HCT116 (cell line): ENCODE data around the gene VSTM2B. TPM values are rescaled to one million over a fixed set of nuclear protein-coding genes. Genes with fewer than 3 reads are reported as not detected.

ENCODE experiments used
- ATAC-seq: fragments of 200-7000 bp; cut with Tn5 transposase; 2 replicates; pipeline ENCODE4 v1.9.1; 2020; ENCODE audit warnings: mild to moderate bottlenecking, moderate library complexity
- BruUV-seq: library from RNA; stranded (reverse); fragments of 400-500 nt; replicated peaks from 2 replicates; lab custom pipeline; 2021; lab: Mats Ljungman, UMichigan
- CTCF ChIA-PET: fragments of 300-600 bp; sonication (Branson Sonifier 250); formaldehyde crosslinking; loops from one replicate; lab custom pipeline; 2021; ENCODE audit warnings: antibody characterized with exemption; lab: Charles Lee
- POLR2A ChIA-PET: fragments of 300-600, 350-600 bp; sonication (Branson Sonifier 250); formaldehyde crosslinking; loops from one replicate; lab custom pipeline; 2021; ENCODE audit warnings: antibody characterized with exemption; lab: Charles Lee
- RAD21 ChIA-PET, 2 experiments: fragments of 300-600 bp; sonication (Branson Sonifier 250); formaldehyde crosslinking; loops; one replicate each; lab custom pipeline; 2023; ENCODE audit warnings: low total read pairs in 2 of 2; ENCODE audit not compliant: uncharacterized antibody in 2 of 2, unreplicated experiment in 2 of 2, low non-redundant PET in 1 of 2; lab: Charles Lee
- DNase-seq: peaks from one replicate; pipeline ENCODE4 v3.0.0-alpha.2; 2010; ENCODE audit warnings: low read depth, low spot score
- H2AFZ ChIP-seq: fragments of 200-600 bp; shearing (Covaris generic), sonication (generic); 2 replicates; pipeline ENCODE4 v1.6.1; 2017; ENCODE audit warnings: low read depth, mixed run types, mixed read lengths, antibody characterized with exemption, low read length; ENCODE audit not compliant: poor library complexity, severe bottlenecking
- H3K27ac ChIP-seq: 2 replicates; pipeline ENCODE4 v1.5.1; 2012; ENCODE audit warnings: low read depth, low read length
- H3K27me3 ChIP-seq: fragments of 200-600 bp; sonication (generic); 2 replicates; pipeline ENCODE4 v1.6.1; 2016; ENCODE audit warnings: mixed run types, low read length, mixed read lengths; ENCODE audit not compliant: insufficient read depth
- H3K36me3 ChIP-seq, 2 experiments: fragments of 200-500 bp in 1 of 2; fragments of 200-600 bp in 1 of 2; sonication (Bioruptor generic) in 1 of 2; sonication (generic) in 1 of 2; 2 replicates each; pipeline versions ENCODE4 v1.5.1 to v1.6.1; 2014 to 2016; ENCODE audit warnings: low read length in 2 of 2, inconsistent platforms in 1 of 2, mixed read lengths in 1 of 2, mixed run types in 1 of 2; ENCODE audit not compliant: insufficient read depth in 2 of 2, control insufficient read depth in 1 of 2
- H3K4me1 ChIP-seq, 2 experiments: fragments of 200-600 bp in 1 of 2; sonication (generic) in 1 of 2; 2 replicates each; pipeline versions ENCODE4 v1.5.1 to v1.6.1; 2012 to 2017; ENCODE audit warnings: low read length in 2 of 2, inconsistent platforms in 1 of 2, mild to moderate bottlenecking in 1 of 2, mixed read lengths in 1 of 2, mixed run types in 1 of 2, moderate library complexity in 1 of 2; ENCODE audit not compliant: insufficient read depth in 2 of 2, control insufficient read depth in 1 of 2
- H3K4me2 ChIP-seq: fragments of 200-600 bp; sonication (generic); 2 replicates; pipeline ENCODE4 v1.6.1; 2017; ENCODE audit warnings: mixed run types, low read length, mixed read lengths
- H3K4me3 ChIP-seq, 2 experiments: fragments of 200-600 bp in 1 of 2; sonication (generic) in 1 of 2; replicated peaks in 1 of 2; 2 replicates each; pipeline ENCODE4 v1.5.1; 2011 to 2016; ENCODE audit warnings: low read length in 2 of 2, control low read depth in 1 of 2, low read depth in 1 of 2, mild to moderate bottlenecking in 1 of 2, mixed read lengths in 1 of 2, mixed run types in 1 of 2
- H3K79me2 ChIP-seq: fragments of 200-600 bp; sonication (generic); 2 replicates; pipeline ENCODE4 v1.6.1; 2017; ENCODE audit warnings: mild to moderate bottlenecking, mixed run types, low read length, moderate library complexity, mixed read lengths; ENCODE audit not compliant: insufficient read depth
- H3K9ac ChIP-seq: fragments of 200-600 bp; sonication (generic); 2 replicates; pipeline ENCODE4 v1.6.1; 2016; ENCODE audit warnings: low read length, mixed read lengths
- H3K9me2 ChIP-seq: fragments of 200-600 bp; sonication (generic), shearing (Covaris generic); 2 replicates; pipeline ENCODE4 v1.6.1; 2017; ENCODE audit warnings: mixed run types, mild to moderate bottlenecking, moderate library complexity; ENCODE audit not compliant: insufficient read depth
- H3K9me3 ChIP-seq, 2 experiments: fragments of 200-500 bp in 1 of 2; fragments of 200-600 bp in 1 of 2; sonication (Bioruptor generic) in 1 of 2; sonication (generic) in 1 of 2; 2 replicates each; pipeline ENCODE4 v1.6.1; 2014 to 2017; ENCODE audit warnings: low read length in 2 of 2, mixed read lengths in 2 of 2, inconsistent platforms in 1 of 2, low read depth in 1 of 2, mild to moderate bottlenecking in 1 of 2, mixed run types in 1 of 2, moderate library complexity in 1 of 2; ENCODE audit not compliant: control insufficient read depth in 1 of 2, insufficient read depth in 1 of 2
- H4K20me1 ChIP-seq: fragments of 200-600 bp; sonication (generic), shearing (Covaris generic); 2 replicates; pipeline ENCODE4 v1.6.1; 2017; ENCODE audit warnings: mixed run types, mild to moderate bottlenecking, moderate library complexity; ENCODE audit not compliant: insufficient read depth
- CEBPB ChIP-seq: IDR thresholded peaks from 2 replicates; pipeline ENCODE4 v1.6.1; 2012; ENCODE audit warnings: low read depth
- ELF1 ChIP-seq: IDR thresholded peaks from 2 replicates; pipeline ENCODE4 v1.6.1; 2012; ENCODE audit warnings: low read depth, borderline replicate concordance
- EZH2phosphoT487 ChIP-seq: fragments of 200-600 bp; IDR thresholded peaks from 2 replicates; pipeline ENCODE4 v1.6.1; 2018; ENCODE audit warnings: antibody characterized with exemption, borderline replicate concordance
- MAX ChIP-seq: IDR thresholded peaks from 2 replicates; pipeline ENCODE4 v1.6.1; 2012
- POLR2A ChIP-seq: IDR thresholded peaks from 2 replicates; pipeline ENCODE4 v1.7.0; 2011; ENCODE audit warnings: borderline replicate concordance; ENCODE audit not compliant: insufficient read depth, insufficient read length; ENCODE audit errors: extremely low read depth
- POLR2AphosphoS5 ChIP-seq: IDR thresholded peaks from 2 replicates; pipeline ENCODE4 v1.6.1; 2011; ENCODE audit warnings: mild to moderate bottlenecking, low read depth, low read length, moderate library complexity
- SIN3A ChIP-seq: IDR thresholded peaks from 2 replicates; pipeline ENCODE4 v1.6.1; 2012; ENCODE audit warnings: low read depth
- SRF ChIP-seq: IDR thresholded peaks from 2 replicates; pipeline ENCODE4 v1.6.1; 2012; ENCODE audit warnings: low read depth
- TCF7L2 ChIP-seq: IDR thresholded peaks from 2 replicates; pipeline ENCODE4 v1.7.0; 2011; ENCODE audit warnings: borderline replicate concordance, inconsistent platforms; ENCODE audit not compliant: insufficient read depth, insufficient read length; ENCODE audit errors: extremely low read depth
- ZFX ChIP-seq: fragments of 450-650 bp; IDR thresholded peaks from 2 replicates; pipeline ENCODE4 v1.6.1; 2017
- intact Hi-C: fragments of 100-400 bp; cut with micrococcal nuclease; formaldehyde crosslinking; loops from 2 replicates; pipeline ENCODE4 v1.10.0; 2022
- total RNA-seq: library from RNA; stranded (reverse); gene quantifications from one replicate; pipeline ENCODE4 v1.2.1, GENCODE V29; 2021; ENCODE audit not compliant: unreplicated experiment
- TF ChIP-seq, protein P1 (sequence below), 3 experiments: fragments of 200-600 bp in 1 of 3; sonication (generic) in 1 of 3; IDR thresholded peaks in 2 of 3; conservative IDR thresholded peaks in 1 of 3; 2 replicates each; pipeline ENCODE4 v1.5.1; 2012 to 2017; ENCODE audit warnings: low read depth in 2 of 3, low read length in 2 of 3, antibody characterized with exemption in 1 of 3, borderline replicate concordance in 1 of 3, control low read depth in 1 of 3, mild to moderate bottlenecking in 1 of 3, mixed read lengths in 1 of 3, mixed run types in 1 of 3, moderate library complexity in 1 of 3; ENCODE audit not compliant: insufficient read depth in 1 of 3

VSTM2B gene
- total RNA-seq, 1 experiment from 2014 or later: not detected

- ChIA-PET RAD21 (no interaction called here), POLR2A (no interaction called here), CTCF (no interaction called here)
- H3K4me1 ChIP-seq: no peaks in the 10 kb centered on the region
- no peak overlapping the region for H2AFZ ChIP-seq
- no peak for ATAC-seq
- H3K4me2 ChIP-seq: no peak overlapping the region
- H3K27ac ChIP-seq: no peak overlapping the region
- no peak overlapping the region for H3K4me3 ChIP-seq
- H3K27me3 ChIP-seq: 0 out of 2 replicates have a peak, but pooled peaks cover 2% of the 10 kb centered on the region
- no peaks in the 10 kb centered on the region for H4K20me1 ChIP-seq
- no peaks in the 10 kb centered on the region for H3K36me3 ChIP-seq
- no peaks in the 10 kb centered on the region for H3K9me3 ChIP-seq
- no TSS peak for BruUV-seq
- H3K79me2 ChIP-seq: no peaks in the 10 kb centered on the region
- H3K9me2 ChIP-seq: no peaks in the 10 kb centered on the region
- H3K9ac ChIP-seq: no peak overlapping the region
- intact Hi-C loops: no loop called here
- no peak for TF ChIP-seq SIN3A
- TF ChIP-seq EZH2phosphoT487: no peak
- no peak for TF ChIP-seq POLR2AphosphoS5
- no peak for TF ChIP-seq TCF7L2
- no peak for TF ChIP-seq MAX
- TF ChIP-seq CEBPB: no peak
- TF ChIP-seq, protein P1, sequence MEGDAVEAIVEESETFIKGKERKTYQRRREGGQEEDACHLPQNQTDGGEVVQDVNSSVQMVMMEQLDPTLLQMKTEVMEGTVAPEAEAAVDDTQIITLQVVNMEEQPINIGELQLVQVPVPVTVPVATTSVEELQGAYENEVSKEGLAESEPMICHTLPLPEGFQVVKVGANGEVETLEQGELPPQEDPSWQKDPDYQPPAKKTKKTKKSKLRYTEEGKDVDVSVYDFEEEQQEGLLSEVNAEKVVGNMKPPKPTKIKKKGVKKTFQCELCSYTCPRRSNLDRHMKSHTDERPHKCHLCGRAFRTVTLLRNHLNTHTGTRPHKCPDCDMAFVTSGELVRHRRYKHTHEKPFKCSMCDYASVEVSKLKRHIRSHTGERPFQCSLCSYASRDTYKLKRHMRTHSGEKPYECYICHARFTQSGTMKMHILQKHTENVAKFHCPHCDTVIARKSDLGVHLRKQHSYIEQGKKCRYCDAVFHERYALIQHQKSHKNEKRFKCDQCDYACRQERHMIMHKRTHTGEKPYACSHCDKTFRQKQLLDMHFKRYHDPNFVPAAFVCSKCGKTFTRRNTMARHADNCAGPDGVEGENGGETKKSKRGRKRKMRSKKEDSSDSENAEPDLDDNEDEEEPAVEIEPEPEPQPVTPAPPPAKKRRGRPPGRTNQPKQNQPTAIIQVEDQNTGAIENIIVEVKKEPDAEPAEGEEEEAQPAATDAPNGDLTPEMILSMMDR (IDR thresholded peaks at IDR 0.05 in 2 of 3, conservative IDR thresholded peaks at IDR 0.05 in 1 of 3; ENCODE audit: borderline replicate concordance in 1 of 3, insufficient read depth in 1 of 3, low read depth in 2 of 3, low read length in 2 of 3): no peak
- no peak for TF ChIP-seq POLR2A
- no peak for TF ChIP-seq ELF1
- no peak for TF ChIP-seq ZFX
- no peak for TF ChIP-seq SRF
- TF ChIP-seq, all 23 proteins: peak for 0
- DNase-seq: no peak
Observed at GRCh38 chr19:29509456-29509855, 16.3 kb upstream of the VSTM2B start.
